ENCODE results near the gene EMILIN1. TPM values are rescaled to one million over a fixed set of nuclear protein-coding genes. Genes with fewer than 3 reads are reported as not detected.

EMILIN1 gene
- total and polyA plus RNA-seq, 2 experiments from 2014 or later = 3.2 to 15.4 TPM

DNA sequence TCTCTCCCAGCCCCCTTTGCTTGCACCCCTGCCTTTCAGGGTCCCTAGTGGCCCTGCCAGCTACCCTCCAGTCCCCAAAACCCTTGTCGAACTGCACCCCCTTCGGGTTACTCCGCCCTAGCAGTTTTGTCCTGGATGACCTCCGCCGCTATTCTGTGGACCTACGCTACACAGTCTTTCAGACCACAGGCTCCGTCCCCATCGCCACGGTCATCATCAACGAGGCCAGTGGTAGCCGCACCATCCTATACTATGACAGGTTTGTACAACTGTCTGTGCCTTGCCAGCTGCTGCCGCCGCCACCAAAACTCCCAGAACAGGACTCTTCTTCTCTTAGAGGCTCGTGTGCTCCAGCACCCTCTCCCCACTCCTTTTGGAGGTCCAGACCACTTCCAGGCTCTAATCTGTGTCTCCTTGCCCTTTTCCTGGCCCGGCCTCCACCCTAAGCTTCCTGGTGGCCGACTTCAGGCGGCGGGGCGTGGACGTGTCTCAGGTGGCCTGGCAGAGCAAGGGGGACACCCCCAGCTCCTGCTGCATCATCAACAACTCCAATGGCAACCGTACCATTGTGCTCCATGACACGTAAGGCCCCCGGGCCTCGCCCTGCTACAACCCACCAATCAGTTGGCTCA is 16.1 kb downstream of the EMILIN1 start (continued):
- TF ChIP-seq STAT1 (IDR thresholded peaks at IDR 0.05; ENCODE audit: unreplicated experiment) = no peak
- TF ChIP-seq JUNB (IDR thresholded peaks at IDR 0.05; ENCODE audit: unreplicated experiment) = no peak
- no peak for TF ChIP-seq POLR2AphosphoS5 (IDR thresholded peaks at IDR 0.05; ENCODE audit: low read depth)
- no peak for TF ChIP-seq ZNF462 (CRISPR knock-in tag; IDR thresholded peaks at IDR 0.05)
- no peak for TF ChIP-seq ZNF114 (CRISPR knock-in tag; IDR thresholded peaks at IDR 0.05)

DNA sequence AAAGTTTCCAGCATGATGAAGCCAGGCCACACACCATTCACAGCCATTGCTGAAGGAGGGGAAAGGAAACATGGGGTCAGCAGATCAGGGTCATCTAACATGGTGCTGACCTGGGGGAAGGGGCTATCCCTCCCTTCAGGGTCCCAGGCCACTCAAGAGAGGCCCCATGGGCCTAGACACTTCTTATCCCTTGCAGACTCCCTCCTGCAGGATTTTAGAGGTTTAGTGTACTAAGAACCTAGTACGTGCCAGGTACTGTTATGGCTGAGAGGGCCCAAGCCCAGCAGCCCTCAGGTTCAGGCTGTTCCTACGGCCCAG is 17.0 kb downstream of the EMILIN1 start:
- peaks cover 22% of the 10 kb centered on the region for H3K27me3 Mint-ChIP-seq (ENCODE audit: insufficient read depth, low read depth, poor library complexity)
- peak overlapping the region; percentile 75; the same call in 1 of the 2 replicates for H3K4me2 ChIP-seq
- H3K4me1 ChIP-seq (ENCODE audit: insufficient read depth) = peaks cover 4% of the 10 kb centered on the region; the same call in 1 of the 2 replicates
- H3F3A ChIP-seq (replicated peaks; ENCODE audit: low read depth) = no peaks in the 10 kb centered on the region
- 0 out of 3 replicates have a peak overlapping the region, but pooled peaks have one; percentile 68 for H3K4me3 Mint-ChIP-seq
- ATAC-seq (no peak), DNase-seq (ENCODE audit: low spot score) (no peak)
- H3K27me3 ChIP-seq (ENCODE audit: insufficient read depth) = no peaks in the 10 kb centered on the region
- no peak overlapping the region for H3K27ac Mint-ChIP-seq
- H2AFZ ChIP-seq = peak overlapping the region; percentile 84; the same call in 1 of the 2 replicates
- H3K9me2 ChIP-seq (ENCODE audit: insufficient read depth) = no peaks in the 10 kb centered on the region
- no peak overlapping the region for H3K27ac ChIP-seq (ENCODE audit: low read depth)
- no peaks in the 10 kb centered on the region for H3K79me2 ChIP-seq (replicated peaks; ENCODE audit: insufficient read depth)
- no peaks in the 10 kb centered on the region; the same call in 2 of the 3 replicates for H3K9me3 Mint-ChIP-seq
- no peak overlapping the region for H3K4me3 ChIP-seq
- TF ChIP-seq JUNB (IDR thresholded peaks at IDR 0.05; ENCODE audit: unreplicated experiment) (no peak), ZNF331 (CRISPR knock-in tag; IDR thresholded peaks at IDR 0.05; ENCODE audit: low read depth) (no peak), CREB1 (CRISPR knock-in tag; IDR thresholded peaks at IDR 0.05; ENCODE audit: low read depth) (no peak), EZH2phosphoT487 (IDR thresholded peaks at IDR 0.05; ENCODE audit: unreplicated experiment) (no peak), NANOG (IDR thresholded peaks at IDR 0.05; ENCODE audit: borderline replicate concordance) (no peak), ZNF114 (CRISPR knock-in tag; IDR thresholded peaks at IDR 0.05) (no peak), EZH2 (IDR thresholded peaks at IDR 0.05; ENCODE audit: low read depth, unreplicated experiment) (no peak)
- H3K36me3 Mint-ChIP-seq (ENCODE audit: low read depth) = no peaks in the 10 kb centered on the region; the same call in 2 of the 3 replicates
- peaks cover 9% of the 10 kb centered on the region for H3K4me1 Mint-ChIP-seq
- H4K20me1 ChIP-seq (replicated peaks; ENCODE audit: insufficient read depth) = no peaks in the 10 kb centered on the region; the same call in 1 of the 2 replicates
- H3K36me3 ChIP-seq (ENCODE audit: insufficient read depth) = no peaks in the 10 kb centered on the region

Data from GM23338 (cell line).